Retinal pigment epithelial cell (primary cell): ENCODE results near the gene WDR90.

ENCODE experiments used
- DNase-seq: peaks from one replicate; pipeline ENCODE4 v3.0.0-alpha.2; 2010; ENCODE audit warnings: low read depth
- H3K4me3 ChIP-seq: 2 replicates; pipeline ENCODE4 v1.5.1; 2011; ENCODE audit warnings: mild to moderate bottlenecking, low read length, control low read depth, moderate library complexity
- CTCF ChIP-seq: conservative IDR thresholded peaks from 2 replicates; pipeline ENCODE4 v1.5.1; 2011; ENCODE audit warnings: low read depth, low read length, control low read depth, inconsistent platforms

Gene WDR90

GRCh38 chr16:635573-636205 lies 13.5 kb upstream of the WDR90 start:
- no peak for TF ChIP-seq CTCF
- no peak for DNase-seq

DNA sequence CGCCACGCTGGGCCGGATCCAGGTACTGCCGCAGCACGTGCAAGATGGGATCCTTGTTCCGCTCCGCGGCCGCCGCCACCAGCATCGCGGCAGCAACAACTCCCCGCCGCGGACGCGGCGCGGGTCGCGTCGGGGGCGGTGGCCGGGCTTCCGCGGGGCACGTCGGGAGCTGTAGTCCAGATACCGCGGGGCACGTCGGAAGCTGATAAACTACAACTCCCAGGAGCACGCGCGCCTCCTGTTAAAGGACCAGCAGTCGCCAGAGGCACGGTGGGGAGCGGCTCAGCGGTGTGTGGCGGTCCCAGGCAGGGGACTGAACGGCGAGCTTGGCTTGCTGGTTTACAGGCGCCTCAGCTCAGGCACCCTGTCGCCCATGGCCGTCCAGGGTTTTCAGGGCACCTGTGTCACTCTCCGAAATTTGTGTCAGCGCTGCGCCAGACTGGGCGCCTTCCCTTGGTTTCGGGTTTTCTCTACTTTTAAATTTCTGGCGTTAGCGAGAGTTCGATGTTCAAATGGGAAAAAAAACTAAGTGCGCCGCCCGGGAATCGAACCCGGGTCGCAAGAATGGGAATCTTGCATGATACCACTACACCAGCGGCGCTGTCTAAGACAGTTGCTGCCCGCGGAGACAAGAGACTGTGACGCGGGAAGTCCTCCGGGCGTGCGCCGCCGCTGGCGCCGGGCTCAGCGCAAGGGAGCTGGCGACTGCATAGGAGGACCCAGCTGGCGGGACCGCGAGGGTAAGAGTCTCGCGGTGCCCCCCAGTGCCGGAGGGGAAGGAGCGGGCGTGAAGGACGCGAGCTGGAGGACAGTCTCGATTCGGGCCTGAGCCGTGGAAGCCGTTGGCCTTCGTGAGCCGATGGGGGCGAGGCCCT lies 12.7 kb upstream of the WDR90 start, which contains the start of gene METTL26:
TSS of gene METTL26 (minus strand) at position 100 of the 875 bp plus-strand sequence. CDS start at position 85, 15 bp downstream.
- peak within 1 kb of the TSS; percentile 77 for H3K4me3 ChIP-seq
- peak; percentile 76 for DNase-seq
- TF ChIP-seq CTCF, result no peak

More at GRCh38 chr16:635573-636205, 13.5 kb upstream of the WDR90 start:
- peak overlapping the region; percentile 77 for H3K4me3 ChIP-seq

- TF ChIP-seq CTCF, result no peak
- DNase-seq, result no peak
- peak overlapping the region; percentile 77 for H3K4me3 ChIP-seq
These were observed 11.8 kb upstream of the WDR90 start for GRCh38 chr16:637081-638018.

- no peak for TF ChIP-seq CTCF
- no peak for DNase-seq
- no peak overlapping the region for H3K4me3 ChIP-seq
These were observed 11.1 kb upstream of the WDR90 start for GRCh38 chr16:638034-638543.

- TF ChIP-seq CTCF, result no peak
- DNase-seq, result no peak
- no peak overlapping the region for H3K4me3 ChIP-seq
These were observed 10.3 kb upstream of the WDR90 start for GRCh38 chr16:638836-639235.

DNA sequence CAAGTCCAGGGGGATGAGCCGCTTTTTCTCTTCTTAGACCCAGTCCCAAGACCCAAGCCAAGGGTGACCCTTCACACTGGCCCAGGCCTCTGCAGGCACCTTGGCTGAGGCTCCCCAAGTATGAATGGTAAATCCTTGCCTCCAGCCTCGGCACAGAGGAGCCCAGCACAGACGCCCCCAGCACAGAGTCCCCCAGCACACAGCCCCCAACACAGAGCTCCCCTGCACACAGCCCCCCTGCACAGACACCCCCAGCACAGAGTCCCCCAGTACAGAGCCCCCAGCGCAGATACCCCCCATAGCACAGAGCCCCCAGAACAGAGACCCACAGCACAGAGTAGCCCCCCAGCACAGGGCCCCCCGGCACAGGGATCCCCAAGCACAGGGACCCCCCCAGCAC lies 8.6 kb upstream of the WDR90 start:
- no peak overlapping the region for H3K4me3 ChIP-seq
- TF ChIP-seq CTCF, result no peak
- DNase-seq, result no peak
